B cell (primary cell): ENCODE measurements around the gene MIAT. TPM values are rescaled to one million over a fixed set of nuclear protein-coding genes. Genes with fewer than 3 reads are reported as not detected.

Source experiments
- ATAC-seq: fragments of 200-7000 bp; cut with Tn5 transposase; one replicate; pipeline ENCODE4 v1.10.0; 2021; ENCODE audit warnings: low read depth, mild to moderate bottlenecking, moderate number of reproducible peaks, moderate library complexity
- CTCF ChIA-PET: fragments of 350-600 bp; sonication (Branson Sonifier 250); formaldehyde crosslinking; loops from one replicate; lab custom pipeline; 2021; ENCODE audit warnings: antibody characterized with exemption, inconsistent platforms; lab: Charles Lee
- POLR2A ChIA-PET: fragments of 350-600 bp; sonication (Branson Sonifier 250); formaldehyde crosslinking; loops from one replicate; lab custom pipeline; 2021; ENCODE audit warnings: antibody characterized with exemption; lab: Charles Lee
- DNase-seq: peaks from one replicate; pipeline ENCODE4 v3.0.0; 2013
- H2AFZ ChIP-seq: 2 replicates; pipeline ENCODE4 v1.6.1; 2012; ENCODE audit warnings: mild to moderate bottlenecking, low read depth, low read length; ENCODE audit not compliant: insufficient read depth, poor library complexity, severe bottlenecking
- H3K27ac ChIP-seq, 2 donors: 1 replicate in 1 of 2; 2 replicates in 1 of 2; pipeline ENCODE4 v1.5.1; 2012 to 2013; ENCODE audit warnings: low read length in 2 of 2, mild to moderate bottlenecking in 2 of 2, moderate library complexity in 1 of 2
- H3K27me3 ChIP-seq, 4 experiments: fragments of 200-600 bp in 1 of 4; sonication (generic) in 1 of 4; replicated peaks in 1 of 4; 1 replicate in 2 of 4; 2 replicates in 2 of 4; pipeline versions ENCODE4 v1.6.1 to v1.7.0; 2013 to 2016; ENCODE audit warnings: low read length in 3 of 4, mild to moderate bottlenecking in 2 of 4, mixed read lengths in 1 of 4, moderate library complexity in 1 of 4; ENCODE audit not compliant: insufficient read depth in 4 of 4, control insufficient read depth in 3 of 4; ENCODE audit errors: control extremely low read depth in 1 of 4
- H3K36me3 ChIP-seq, 2 experiments: replicated peaks in 1 of 2; 1 replicate in 1 of 2; 2 replicates in 1 of 2; pipeline versions ENCODE4 v1.6.1 to v1.7.1; 2013; ENCODE audit warnings: low read length in 1 of 2; ENCODE audit not compliant: insufficient read depth in 2 of 2, control insufficient read depth in 1 of 2; ENCODE audit errors: control extremely low read depth in 1 of 2, extremely low read depth in 1 of 2
- H3K4me1 ChIP-seq, 2 donors: fragments of 200-600 bp in 1 of 2; sonication (generic) in 1 of 2; 1 replicate in 1 of 2; 2 replicates in 1 of 2; pipeline versions ENCODE4 v1.5.1 to v1.6.1; 2013 to 2017; ENCODE audit warnings: low read length in 2 of 2; ENCODE audit not compliant: control insufficient read depth in 2 of 2, insufficient read depth in 2 of 2
- H3K4me2 ChIP-seq: replicated peaks from 2 replicates; pipeline ENCODE3; 2012; ENCODE audit warnings: mild to moderate bottlenecking, low read depth, low read length; ENCODE audit not compliant: poor library complexity, severe bottlenecking
- H3K4me3 ChIP-seq, 5 experiments: fragments of 200-600 bp in 1 of 5; sonication (generic) in 1 of 5; 1 replicate in 3 of 5; 2 replicates in 2 of 5; pipeline versions ENCODE4 v1.5.1 to v1.7.0; 2011 to 2016; ENCODE audit warnings: low read length in 4 of 5, mild to moderate bottlenecking in 4 of 5, low read depth in 2 of 5, control low read depth in 1 of 5, moderate library complexity in 1 of 5; ENCODE audit not compliant: insufficient read depth in 1 of 5; ENCODE audit errors: control extremely low read depth in 1 of 5, extremely low read depth in 1 of 5
- H3K79me2 ChIP-seq: fragments of 200-600 bp; sonication (generic); one replicate; pipeline ENCODE4 v1.6.0; 2016; ENCODE audit warnings: low read length; ENCODE audit not compliant: control insufficient read depth, insufficient read depth
- H3K9ac ChIP-seq: fragments of 200-600 bp; sonication (generic); 2 replicates; pipeline ENCODE4 v1.6.1; 2017; ENCODE audit warnings: mild to moderate bottlenecking, low read length, moderate library complexity
- H3K9me3 ChIP-seq, 3 donors: one replicate each; pipeline versions ENCODE4 v1.6.1 to v1.7.1; 2013; ENCODE audit warnings: low read length in 2 of 3; ENCODE audit not compliant: control insufficient read depth in 2 of 3, insufficient read depth in 1 of 3; ENCODE audit errors: control extremely low read depth in 1 of 3
- H4K20me1 ChIP-seq: 2 replicates; pipeline ENCODE4 v1.6.0; 2012; ENCODE audit warnings: mild to moderate bottlenecking, low read length; ENCODE audit not compliant: insufficient read depth, control insufficient read depth, poor library complexity, severe bottlenecking
- H3K27ac Mint-ChIP-seq: one replicate; pipeline ENCODE4 v1.8.0; 2021; ENCODE audit warnings: mixed read lengths
- H3K27me3 Mint-ChIP-seq: one replicate; pipeline ENCODE4 v1.8.0; 2021; ENCODE audit warnings: mixed read lengths
- H3K4me1 Mint-ChIP-seq: one replicate; pipeline ENCODE4 v1.8.0; 2021; ENCODE audit warnings: mixed read lengths
- H3K4me3 Mint-ChIP-seq: one replicate; pipeline ENCODE4 v1.8.0; 2021; ENCODE audit warnings: mixed read lengths
- H3K9me3 Mint-ChIP-seq: one replicate; pipeline ENCODE4 v1.8.0; 2022; ENCODE audit warnings: mixed read lengths; ENCODE audit not compliant: insufficient read depth
- EZH2 ChIP-seq: IDR thresholded peaks from 2 replicates; pipeline ENCODE4 v1.6.1; 2012; ENCODE audit warnings: borderline replicate concordance, low read depth, mild to moderate bottlenecking, moderate library complexity, low read length; ENCODE audit not compliant: insufficient read depth, poor library complexity, severe bottlenecking
- WGBS: methylation state at CpG from one replicate; pipeline ENCODE4 v1.1.5; 2013; ENCODE audit warnings: missing lambda C conversion rate; ENCODE audit not compliant: insufficient coverage; 5-methylcytosine and 5-hydroxymethylcytosine counted together
- intact Hi-C: fragments of 100-400 bp; cut with micrococcal nuclease; formaldehyde crosslinking; loops from one replicate; pipeline ENCODE4 v1.10.0; 2022
- polyA plus RNA-seq: library from polyadenylated mRNA; depleted of rRNA; stranded (reverse); fragments of >200 nt; gene quantifications from 2 replicates; pipeline ENCODE4 v1.2.3, GENCODE V29; 2012
- total RNA-seq, 2 donors: library from RNA; stranded (reverse); fragments of 120-200 nt in 1 of 2; gene quantifications; 1 replicate in 1 of 2; 2 replicates in 1 of 2; pipeline versions ENCODE4 v1.2.3 to v1.2.4, GENCODE V29; 2013 to 2022
- TF ChIP-seq, protein P1 (sequence below): fragments of 200-600 bp; IDR thresholded peaks from one replicate; pipeline ENCODE4 v1.8.0; 2022; ENCODE audit warnings: antibody characterized with exemption, mild to moderate bottlenecking

Gene MIAT
- total and polyA plus RNA-seq, 2 donors (not counting 1 experiment from before 2014, with no cell fraction given): 14.8 to 18.4 TPM

DNA sequence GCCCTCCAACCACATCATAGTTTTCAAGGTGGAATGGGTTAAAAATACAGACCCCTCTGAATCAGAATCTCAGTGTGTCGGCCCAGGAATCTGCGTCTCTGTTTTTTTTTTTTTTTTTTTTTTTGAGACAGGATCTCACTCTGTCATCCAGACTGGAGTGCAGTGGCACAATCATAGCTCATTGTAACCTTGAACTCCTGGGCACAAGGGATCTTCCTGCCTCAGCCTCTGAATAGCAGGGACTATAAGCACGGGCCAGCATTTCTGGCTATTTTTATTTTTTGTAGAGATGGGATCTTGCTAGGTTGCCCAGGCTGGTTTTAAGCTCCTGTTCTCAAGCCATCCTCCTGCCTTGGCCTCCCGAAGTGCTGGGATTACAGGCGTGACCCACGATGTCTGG, 28.2 kb downstream of the MIAT start:
- Histone ChIP-seq H3K4me1 (peaks cover 0 to 4% of the 10 kb centered on the region in 2 donors), H3K9ac (no peak overlapping the region), H3K27ac (no peak overlapping the region), H3K4me2 (no peak overlapping the region), H4K20me1 (peaks cover 92% of the 10 kb centered on the region), H2AFZ (no peak overlapping the region), H3K36me3 (peaks cover 12 to 48% of the 10 kb centered on the region in 2 experiments), H3K79me2 (peaks cover 99% of the 10 kb centered on the region), H3K9me3 (peaks cover 0 to 2% (median 0%) of the 10 kb centered on the region in 3 donors), H3K4me3 (no peak overlapping the region), H3K27me3 (no peaks in the 10 kb centered on the region)
- peaks cover 24% of the 10 kb centered on the region for H3K4me1 Mint-ChIP-seq
- ChIA-PET POLR2A (no interaction called here), CTCF (no interaction called here)
- 95% methylated on average over 5 of the region's 6 CpGs for WGBS
- no peak overlapping the region for H3K27ac Mint-ChIP-seq
- H3K27me3 Mint-ChIP-seq: no peaks in the 10 kb centered on the region
- TF ChIP-seq EZH2: no peak
- TF ChIP-seq, protein P1, sequence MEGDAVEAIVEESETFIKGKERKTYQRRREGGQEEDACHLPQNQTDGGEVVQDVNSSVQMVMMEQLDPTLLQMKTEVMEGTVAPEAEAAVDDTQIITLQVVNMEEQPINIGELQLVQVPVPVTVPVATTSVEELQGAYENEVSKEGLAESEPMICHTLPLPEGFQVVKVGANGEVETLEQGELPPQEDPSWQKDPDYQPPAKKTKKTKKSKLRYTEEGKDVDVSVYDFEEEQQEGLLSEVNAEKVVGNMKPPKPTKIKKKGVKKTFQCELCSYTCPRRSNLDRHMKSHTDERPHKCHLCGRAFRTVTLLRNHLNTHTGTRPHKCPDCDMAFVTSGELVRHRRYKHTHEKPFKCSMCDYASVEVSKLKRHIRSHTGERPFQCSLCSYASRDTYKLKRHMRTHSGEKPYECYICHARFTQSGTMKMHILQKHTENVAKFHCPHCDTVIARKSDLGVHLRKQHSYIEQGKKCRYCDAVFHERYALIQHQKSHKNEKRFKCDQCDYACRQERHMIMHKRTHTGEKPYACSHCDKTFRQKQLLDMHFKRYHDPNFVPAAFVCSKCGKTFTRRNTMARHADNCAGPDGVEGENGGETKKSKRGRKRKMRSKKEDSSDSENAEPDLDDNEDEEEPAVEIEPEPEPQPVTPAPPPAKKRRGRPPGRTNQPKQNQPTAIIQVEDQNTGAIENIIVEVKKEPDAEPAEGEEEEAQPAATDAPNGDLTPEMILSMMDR: no peak
- no peak for ATAC-seq
- no peaks in the 10 kb centered on the region for H3K9me3 Mint-ChIP-seq
- no peak overlapping the region for H3K4me3 Mint-ChIP-seq
- intact Hi-C loops: no loop called here
- DNase-seq: no peak

DNA sequence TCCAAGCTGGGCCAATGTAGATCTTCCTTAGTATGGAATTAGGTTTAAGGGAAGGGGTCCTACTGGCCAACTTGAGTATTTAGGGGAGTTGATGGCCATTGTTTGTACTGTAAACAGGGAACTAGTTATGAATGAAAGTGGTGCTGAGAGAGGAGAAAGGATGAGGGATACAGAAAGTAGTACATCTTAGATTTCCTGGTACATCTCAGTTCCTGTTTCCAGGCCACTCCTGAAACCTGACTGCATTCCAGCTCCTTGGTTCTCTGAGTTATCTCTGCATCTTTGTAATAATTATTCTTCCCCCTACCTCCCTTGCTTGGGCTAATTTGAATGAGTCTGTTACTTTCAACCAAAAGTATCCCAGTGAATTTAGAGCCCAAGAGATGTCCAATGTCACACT, 30.1 kb downstream of the MIAT start:
- TF ChIP-seq, protein P1: no peak
- no peak for TF ChIP-seq EZH2
- Histone ChIP-seq H3K79me2 (peaks cover 97% of the 10 kb centered on the region), H3K36me3 (peaks cover 3 to 40% of the 10 kb centered on the region in 2 experiments), H3K27ac (no peak overlapping the region), H2AFZ (no peak overlapping the region), H3K4me3 (no peak overlapping the region), H3K4me1 (peaks cover 0 to 4% of the 10 kb centered on the region in 2 donors), H3K27me3 (no peaks in the 10 kb centered on the region), H4K20me1 (peaks cover 90% of the 10 kb centered on the region), H3K4me2 (no peak overlapping the region), H3K9me3 (no peaks in the 10 kb centered on the region), H3K9ac (no peak overlapping the region)
- POLR2A ChIA-PET: no interaction called here
- no peaks in the 10 kb centered on the region for H3K27me3 Mint-ChIP-seq
- DNase-seq (no peak), ATAC-seq (no peak)
- intact Hi-C loops: no loop called here
- no peak overlapping the region for H3K4me3 Mint-ChIP-seq
- no peaks in the 10 kb centered on the region for H3K9me3 Mint-ChIP-seq
- peaks cover 32% of the 10 kb centered on the region for H3K4me1 Mint-ChIP-seq
- CTCF ChIA-PET: no interaction called here
- no peak overlapping the region for H3K27ac Mint-ChIP-seq
